NCI-H187 (cell line): Measurements from ENCODE around the gene CDKL1.

Source experiments
- DNase-seq, 2 experiments: peaks; one replicate each; lab custom pipeline; 2025; lab: John Stamatoyannopoulos, UW

The CDKL1 gene

GRCh38 chr14:50396631-50397389 is at the start of gene CDKL1:
TSS of gene CDKL1 (minus strand) at chr14:50396881. CDS start at chr14:50395868, 1,013 bp downstream.
- no peak for DNase-seq

- DNase-seq: no peak
Observed at GRCh38 chr14:50434528-50434927, 37.8 kb upstream of the CDKL1 start.

- DNase-seq: no peak
Observed at GRCh38 chr14:50432131-50432530, 35.5 kb upstream of the CDKL1 start.

GRCh38 chr14:50425816-50426215 is 29.1 kb upstream of the CDKL1 start:
- DNase-seq: no peak

- no peak for DNase-seq
Observed at GRCh38 chr14:50425105-50425504, 28.4 kb upstream of the CDKL1 start.

- no peak for DNase-seq
Observed at GRCh38 chr14:50423529-50423928, 26.8 kb upstream of the CDKL1 start.

- no peak for DNase-seq
Observed at GRCh38 chr14:50421499-50421898, 24.8 kb upstream of the CDKL1 start.

- no peak for DNase-seq
Observed at GRCh38 chr14:50417853-50418252, 21.2 kb upstream of the CDKL1 start.

GRCh38 chr14:50410921-50411320 is 14.2 kb upstream of the CDKL1 start:
- no peak for DNase-seq

- DNase-seq: no peak
Observed at GRCh38 chr14:50410071-50410470, 13.4 kb upstream of the CDKL1 start.

- no peak for DNase-seq
Observed at GRCh38 chr14:50407111-50407812, 10.6 kb upstream of the CDKL1 start.

- no peak for DNase-seq
Observed at GRCh38 chr14:50403419-50403818, 6.7 kb upstream of the CDKL1 start.

- no peak for DNase-seq
Observed at GRCh38 chr14:50402965-50403364, 6.3 kb upstream of the CDKL1 start.

GRCh38 chr14:50400461-50400860 is 3.8 kb upstream of the CDKL1 start:
- no peak for DNase-seq

- DNase-seq: no peak
Observed at GRCh38 chr14:50399251-50400032, 2.8 kb upstream of the CDKL1 start.

GRCh38 chr14:50398189-50398580 is 1.5 kb upstream of the CDKL1 start:
- no peak for DNase-seq

- no peak for DNase-seq
Observed at GRCh38 chr14:50397390-50398188, 908 bp upstream of the CDKL1 start.

- no peak for DNase-seq
Observed at GRCh38 chr14:50395448-50395847, 1.2 kb downstream of the CDKL1 start.

GRCh38 chr14:50394713-50395112 is 2.0 kb downstream of the CDKL1 start:
- no peak for DNase-seq

- DNase-seq: no peak
Observed at GRCh38 chr14:50389668-50390441, 6.8 kb downstream of the CDKL1 start.

GRCh38 chr14:50388256-50388931 is 8.3 kb downstream of the CDKL1 start:
- no peak for DNase-seq
